ENCODE data around the gene RIMS1.

- no peak for TF ChIP-seq POLR2A (IDR thresholded peaks at IDR 0.05)
- TF ChIP-seq, protein P1, sequence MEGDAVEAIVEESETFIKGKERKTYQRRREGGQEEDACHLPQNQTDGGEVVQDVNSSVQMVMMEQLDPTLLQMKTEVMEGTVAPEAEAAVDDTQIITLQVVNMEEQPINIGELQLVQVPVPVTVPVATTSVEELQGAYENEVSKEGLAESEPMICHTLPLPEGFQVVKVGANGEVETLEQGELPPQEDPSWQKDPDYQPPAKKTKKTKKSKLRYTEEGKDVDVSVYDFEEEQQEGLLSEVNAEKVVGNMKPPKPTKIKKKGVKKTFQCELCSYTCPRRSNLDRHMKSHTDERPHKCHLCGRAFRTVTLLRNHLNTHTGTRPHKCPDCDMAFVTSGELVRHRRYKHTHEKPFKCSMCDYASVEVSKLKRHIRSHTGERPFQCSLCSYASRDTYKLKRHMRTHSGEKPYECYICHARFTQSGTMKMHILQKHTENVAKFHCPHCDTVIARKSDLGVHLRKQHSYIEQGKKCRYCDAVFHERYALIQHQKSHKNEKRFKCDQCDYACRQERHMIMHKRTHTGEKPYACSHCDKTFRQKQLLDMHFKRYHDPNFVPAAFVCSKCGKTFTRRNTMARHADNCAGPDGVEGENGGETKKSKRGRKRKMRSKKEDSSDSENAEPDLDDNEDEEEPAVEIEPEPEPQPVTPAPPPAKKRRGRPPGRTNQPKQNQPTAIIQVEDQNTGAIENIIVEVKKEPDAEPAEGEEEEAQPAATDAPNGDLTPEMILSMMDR (IDR thresholded peaks at IDR 0.05) = no peak
Measured at GRCh38 chr6:72316675-72317380, 430.5 kb downstream of the RIMS1 start.

Measured in adrenal gland (tissue), 5 donors.